ENCODE measurements around the gene CFD.
A peak's percentile ranks its signal among the peaks of the same experiment; 100 is the strongest.
"Not testable (repeated sequence)": the region's sequence is repeated elsewhere in the genome, so short reads cannot be mapped to it uniquely, and the experiment has no call there.

Gene CFD

DNA sequence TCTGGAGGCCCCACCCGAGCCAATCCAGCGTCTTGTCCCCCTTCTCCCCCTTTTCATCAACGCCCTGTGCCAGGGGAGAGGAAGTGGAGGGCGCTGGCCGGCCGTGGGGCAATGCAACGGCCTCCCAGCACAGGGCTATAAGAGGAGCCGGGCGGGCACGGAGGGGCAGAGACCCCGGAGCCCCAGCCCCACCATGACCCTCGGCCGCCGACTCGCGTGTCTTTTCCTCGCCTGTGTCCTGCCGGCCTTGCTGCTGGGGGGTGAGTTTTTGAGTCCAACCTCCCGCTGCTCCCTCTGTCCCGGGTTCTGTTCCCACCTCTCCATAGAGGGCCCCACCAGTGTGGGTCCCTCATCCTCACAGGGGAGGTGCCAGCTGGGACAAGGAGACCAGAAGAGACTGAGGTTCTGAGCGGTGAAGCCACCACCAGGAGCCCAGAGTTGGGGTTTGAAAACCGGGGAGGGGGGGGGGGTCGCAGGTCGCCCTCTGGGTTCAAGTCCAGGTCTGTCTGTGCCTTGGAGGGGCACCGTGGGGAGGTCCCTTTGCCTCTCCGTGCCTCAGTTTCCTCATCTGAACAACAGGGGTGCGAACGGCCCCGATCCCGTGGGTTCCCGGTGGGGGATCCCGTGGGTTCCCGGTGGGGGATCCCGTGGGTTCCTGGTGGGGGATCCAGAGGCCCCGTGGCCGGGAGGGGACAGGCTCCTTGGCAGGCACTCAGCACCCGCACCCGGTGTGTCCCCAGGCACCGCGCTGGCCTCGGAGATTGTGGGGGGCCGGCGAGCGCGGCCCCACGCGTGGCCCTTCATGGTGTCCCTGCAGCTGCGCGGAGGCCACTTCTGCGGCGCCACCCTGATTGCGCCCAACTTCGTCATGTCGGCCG is 7.1 kb upstream of the CFD start, which contains the start of gene ELANE:
Gene ELANE (plus strand): TSS at position 168 of the 878 bp plus-strand sequence. CDS start 26 bp downstream, at position 194.
- DNase-seq (ENCODE audit: low read depth in 2 of 2) = no peak

DNA sequence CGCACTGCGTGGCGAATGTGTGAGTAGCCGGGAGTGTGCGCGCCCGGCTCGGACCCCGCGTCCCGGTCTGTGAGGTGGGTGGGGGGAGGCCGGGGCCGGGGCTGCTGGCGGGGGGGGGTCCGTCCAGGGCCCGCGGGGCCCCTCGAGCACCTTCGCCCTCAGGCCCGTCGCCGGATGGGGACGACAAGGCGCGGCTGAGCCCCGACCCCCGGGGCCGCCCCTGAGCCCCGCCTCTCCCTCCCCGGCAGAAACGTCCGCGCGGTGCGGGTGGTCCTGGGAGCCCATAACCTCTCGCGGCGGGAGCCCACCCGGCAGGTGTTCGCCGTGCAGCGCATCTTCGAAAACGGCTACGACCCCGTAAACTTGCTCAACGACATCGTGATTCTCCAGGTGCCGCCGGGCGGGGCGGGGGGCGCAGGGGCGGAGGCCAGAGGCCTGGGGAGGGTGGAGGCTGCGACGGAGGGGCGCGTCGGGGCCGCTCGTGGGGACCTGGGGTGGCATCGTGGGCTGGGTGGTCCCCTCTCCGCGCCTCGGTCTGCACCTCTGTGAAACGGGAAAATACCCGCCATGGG is 6.4 kb upstream of the CFD start:
- no peak for DNase-seq (ENCODE audit: low read depth in 2 of 2)

DNA sequence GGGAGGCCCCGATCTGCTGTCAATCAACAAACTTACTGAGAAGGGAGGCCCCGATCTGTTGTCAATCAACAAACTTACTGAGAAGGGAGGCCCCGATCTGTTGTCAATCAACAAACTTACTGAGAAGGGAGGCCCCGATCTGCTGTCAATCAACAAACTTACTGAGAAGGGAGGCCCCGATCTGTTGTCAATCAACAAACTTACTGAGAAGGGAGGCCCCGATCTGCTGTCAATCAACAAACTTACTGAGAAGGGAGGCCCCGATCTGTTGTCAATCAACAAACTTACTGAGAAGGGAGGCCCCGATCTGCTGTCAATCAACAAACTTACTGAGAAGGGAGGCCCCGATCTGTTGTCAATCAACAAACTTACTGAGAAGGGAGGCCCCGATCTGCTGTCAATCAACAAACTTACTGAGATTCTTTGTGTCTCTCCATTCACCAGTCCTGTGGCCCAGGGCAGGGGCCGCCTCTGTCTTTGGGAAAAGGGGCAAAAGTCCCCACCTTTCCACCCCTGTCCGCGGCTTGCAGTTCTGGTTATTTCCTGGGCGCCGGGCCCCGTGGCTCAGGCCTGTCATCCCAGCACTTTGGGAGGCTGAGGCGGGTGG is 5.7 kb upstream of the CFD start:
- not testable (repeated sequence) for DNase-seq (ENCODE audit: low read depth in 2 of 2)

DNA sequence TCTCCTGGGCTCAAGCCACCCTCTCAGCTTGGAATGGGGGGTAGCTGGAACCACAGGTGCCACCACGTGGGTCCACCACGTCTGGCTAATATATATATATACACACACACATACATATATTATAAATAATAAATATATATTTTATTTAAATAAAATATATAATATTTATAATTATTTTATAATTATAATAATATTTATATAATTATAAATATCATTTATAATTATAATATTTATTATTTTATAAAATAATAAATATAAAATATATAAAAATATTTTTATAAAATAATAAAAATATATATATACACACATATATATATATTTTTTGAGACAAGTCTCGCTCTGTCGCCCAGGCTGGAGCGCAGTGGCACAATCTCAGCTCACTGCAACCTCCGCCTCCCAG is 4.9 kb upstream of the CFD start:
- no peak for DNase-seq (ENCODE audit: low read depth in 2 of 2)

DNA sequence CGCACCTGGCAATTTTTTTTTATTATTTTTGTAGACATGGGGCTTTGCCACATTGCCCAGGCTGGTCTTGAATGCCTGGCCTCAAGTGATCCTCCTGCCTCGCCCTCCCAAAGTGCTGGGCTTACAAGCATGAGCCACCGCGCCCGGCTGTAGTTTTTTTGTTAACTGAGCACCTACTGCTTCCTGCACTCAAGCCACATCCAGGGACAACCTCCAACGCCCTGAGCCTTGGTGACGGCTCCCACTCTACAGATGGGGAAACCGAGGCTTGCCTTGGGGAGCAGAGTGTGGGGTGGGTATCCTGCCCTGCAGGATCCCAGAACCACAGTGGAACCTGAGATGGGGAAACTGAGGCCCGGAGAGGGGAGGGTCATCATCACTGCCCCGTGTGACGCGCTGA is 4.3 kb upstream of the CFD start:
- no peak for DNase-seq (ENCODE audit: low read depth in 2 of 2)

DNA sequence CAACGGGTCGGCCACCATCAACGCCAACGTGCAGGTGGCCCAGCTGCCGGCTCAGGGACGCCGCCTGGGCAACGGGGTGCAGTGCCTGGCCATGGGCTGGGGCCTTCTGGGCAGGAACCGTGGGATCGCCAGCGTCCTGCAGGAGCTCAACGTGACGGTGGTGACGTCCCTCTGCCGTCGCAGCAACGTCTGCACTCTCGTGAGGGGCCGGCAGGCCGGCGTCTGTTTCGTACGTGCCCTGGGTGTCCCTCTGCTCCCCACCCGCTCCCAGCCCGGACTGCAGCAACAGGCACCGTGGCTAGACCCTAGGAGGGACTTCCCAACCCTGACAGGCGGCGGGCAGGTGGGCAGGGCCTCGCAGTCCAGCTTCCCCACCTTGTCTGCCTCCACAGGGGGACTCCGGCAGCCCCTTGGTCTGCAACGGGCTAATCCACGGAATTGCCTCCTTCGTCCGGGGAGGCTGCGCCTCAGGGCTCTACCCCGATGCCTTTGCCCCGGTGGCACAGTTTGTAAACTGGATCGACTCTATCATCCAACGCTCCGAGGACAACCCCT is 3.8 kb upstream of the CFD start:
- DNase-seq (ENCODE audit: low read depth in 2 of 2) = no peak

DNA sequence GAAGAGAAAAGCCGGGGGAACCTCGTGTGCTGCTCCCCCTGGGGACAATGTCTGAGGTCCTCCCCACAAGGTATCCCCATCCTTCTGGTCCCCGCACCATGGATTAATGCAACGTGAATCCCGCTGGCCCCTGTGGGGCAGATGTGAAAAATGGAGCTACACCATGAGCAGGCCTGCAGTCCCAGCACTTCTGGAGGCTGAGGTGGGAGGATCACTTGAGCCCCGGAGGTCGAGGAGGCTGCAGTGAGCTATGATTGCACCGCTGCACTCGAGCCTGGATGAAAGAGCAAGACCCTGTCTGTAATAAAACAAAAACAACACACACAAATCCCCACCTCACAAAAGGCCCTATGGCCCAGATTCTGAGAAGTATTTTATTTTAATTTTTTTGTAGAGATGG is 1.2 kb upstream of the CFD start:
- DNase-seq (ENCODE audit: low read depth in 2 of 2) = no peak

DNA sequence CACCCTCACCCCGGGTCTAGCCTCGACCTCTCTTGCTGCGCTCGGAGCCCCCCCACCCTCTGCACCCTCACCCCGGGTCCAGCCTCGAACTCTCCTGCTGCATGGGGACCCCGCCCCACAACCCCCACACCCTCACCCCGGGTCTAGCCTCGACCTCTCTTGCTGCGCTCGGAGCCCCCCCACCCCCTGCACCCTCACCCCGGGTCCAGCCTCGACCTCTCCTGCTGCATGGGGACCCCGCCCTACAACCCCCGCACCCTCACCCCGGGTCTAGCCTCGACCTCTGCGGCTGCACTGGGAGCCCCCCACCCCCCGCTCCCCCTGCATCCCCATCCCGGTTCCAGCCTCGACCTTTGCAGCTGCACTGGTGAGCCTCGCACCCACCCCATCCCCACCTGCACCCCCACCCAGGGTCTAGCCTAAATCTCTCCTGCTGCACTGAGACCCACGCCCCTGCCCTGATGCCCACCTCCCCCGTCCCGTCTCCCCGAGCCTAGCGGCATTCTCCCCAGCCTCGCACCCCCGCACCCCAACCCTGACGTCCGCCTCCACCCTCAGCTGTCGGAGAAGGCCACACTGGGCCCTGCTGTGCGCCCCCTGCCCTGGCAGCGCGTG is 1.8 kb downstream of the CFD start:
- no peak for DNase-seq (ENCODE audit: low read depth in 2 of 2)

DNA sequence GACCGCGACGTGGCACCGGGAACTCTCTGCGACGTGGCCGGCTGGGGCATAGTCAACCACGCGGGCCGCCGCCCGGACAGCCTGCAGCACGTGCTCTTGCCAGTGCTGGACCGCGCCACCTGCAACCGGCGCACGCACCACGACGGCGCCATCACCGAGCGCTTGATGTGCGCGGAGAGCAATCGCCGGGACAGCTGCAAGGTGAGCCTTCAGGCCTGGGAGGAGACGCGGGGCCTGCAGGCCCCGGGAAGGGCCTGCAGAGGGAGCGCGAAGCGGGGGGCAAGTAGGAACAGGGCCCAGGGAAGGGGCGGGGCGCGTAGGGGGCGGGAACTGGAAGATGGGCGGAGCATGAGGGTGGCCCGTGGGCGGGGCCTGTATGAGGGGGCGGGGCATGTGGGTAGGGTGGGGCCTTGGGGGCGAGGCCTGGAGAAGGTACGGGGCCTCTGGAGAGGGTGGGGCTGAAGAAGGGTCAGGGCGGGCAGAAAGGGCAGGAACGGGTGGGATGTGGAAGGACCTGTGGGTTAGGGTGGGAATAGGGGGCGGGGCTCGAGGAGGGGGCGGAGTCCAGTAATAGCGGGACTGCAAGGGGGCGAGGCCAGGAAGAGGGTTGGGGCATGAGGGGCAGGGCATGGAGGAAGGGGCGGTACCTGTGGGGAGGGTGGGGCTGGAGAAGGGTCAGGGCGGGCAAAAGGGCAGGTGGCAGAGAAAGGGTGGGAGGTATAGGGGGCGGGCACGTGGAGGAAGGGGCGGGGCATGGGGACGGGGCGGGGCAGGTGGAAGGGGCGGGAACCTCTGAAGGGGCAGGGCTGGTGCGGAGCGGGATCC is 2.5 kb downstream of the CFD start:
- no peak for DNase-seq (ENCODE audit: low read depth in 2 of 2)

DNA sequence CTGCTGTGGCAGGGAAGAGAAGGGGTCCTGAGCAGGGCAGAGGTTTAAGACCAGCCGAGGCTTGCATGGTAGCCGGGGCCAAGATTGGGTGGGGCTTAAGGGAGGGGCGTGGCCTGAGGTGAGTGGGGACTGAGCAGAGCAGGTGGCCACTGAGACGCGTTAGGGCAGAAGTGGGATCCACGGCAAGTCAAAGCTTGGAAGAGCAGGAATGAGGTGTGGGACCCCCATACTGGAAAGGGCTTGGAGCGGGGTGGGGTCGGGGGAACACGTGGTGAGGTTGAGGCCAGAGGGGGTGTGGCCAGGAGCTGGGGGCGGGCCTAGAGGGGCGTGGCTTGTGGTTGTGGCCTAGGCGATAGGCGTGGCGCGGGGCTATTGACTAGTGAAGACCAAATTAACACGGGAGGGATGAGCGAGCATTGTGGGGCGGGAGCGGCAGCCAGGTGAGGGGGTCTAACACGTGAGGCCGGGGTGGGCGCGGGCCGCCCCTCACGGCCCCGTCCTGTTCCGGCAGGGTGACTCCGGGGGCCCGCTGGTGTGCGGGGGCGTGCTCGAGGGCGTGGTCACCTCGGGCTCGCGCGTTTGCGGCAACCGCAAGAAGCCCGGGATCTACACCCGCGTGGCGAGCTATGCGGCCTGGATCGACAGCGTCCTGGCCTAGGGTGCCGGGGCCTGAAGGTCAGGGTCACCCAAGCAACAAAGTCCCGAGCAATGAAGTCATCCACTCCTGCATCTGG is 3.3 kb downstream of the CFD start:
- DNase-seq (ENCODE audit: low read depth in 2 of 2) = no peak

DNA sequence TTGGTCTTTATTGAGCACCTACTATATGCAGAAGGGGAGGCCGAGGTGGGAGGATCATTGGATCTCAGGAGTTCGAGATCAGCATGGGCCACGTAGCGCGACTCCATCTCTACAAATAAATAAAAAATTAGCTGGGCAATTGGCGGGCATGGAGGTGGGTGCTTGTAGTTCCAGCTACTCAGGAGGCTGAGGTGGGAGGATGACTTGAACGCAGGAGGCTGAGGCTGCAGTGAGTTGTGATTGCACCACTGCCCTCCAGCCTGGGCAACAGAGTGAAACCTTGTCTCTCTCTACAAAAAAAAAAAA is 3.8 kb downstream of the CFD start:
- DNase-seq (ENCODE audit: low read depth in 2 of 2) = no peak

DNA sequence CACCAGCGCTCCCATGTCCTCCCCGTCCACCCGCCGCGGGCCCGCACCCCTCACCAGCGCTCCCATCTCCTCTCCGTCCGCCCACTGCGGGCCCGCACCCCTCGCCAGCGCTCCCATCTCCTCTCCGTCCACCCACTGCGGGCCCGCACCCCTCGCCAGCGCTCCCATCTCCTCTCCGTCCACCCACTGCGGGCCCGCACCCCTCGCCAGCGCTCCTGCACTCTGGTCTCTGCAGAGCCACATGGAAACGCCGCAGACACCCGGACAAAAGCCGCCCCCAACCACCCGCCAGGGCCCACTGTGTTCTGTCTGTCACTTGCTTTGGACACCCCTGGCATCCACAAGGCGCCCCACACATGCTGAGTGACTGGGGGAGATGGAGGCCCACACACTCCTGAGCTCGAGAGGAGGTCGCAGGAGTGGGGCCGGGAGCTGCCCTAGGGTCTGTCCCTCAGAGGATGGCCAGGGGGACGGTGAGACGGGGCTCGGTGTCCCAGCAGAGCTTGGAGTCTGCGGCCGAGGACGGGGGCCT is 7.4 kb downstream of the CFD start:
- DNase-seq (ENCODE audit: low read depth in 2 of 2) = no peak

DNA sequence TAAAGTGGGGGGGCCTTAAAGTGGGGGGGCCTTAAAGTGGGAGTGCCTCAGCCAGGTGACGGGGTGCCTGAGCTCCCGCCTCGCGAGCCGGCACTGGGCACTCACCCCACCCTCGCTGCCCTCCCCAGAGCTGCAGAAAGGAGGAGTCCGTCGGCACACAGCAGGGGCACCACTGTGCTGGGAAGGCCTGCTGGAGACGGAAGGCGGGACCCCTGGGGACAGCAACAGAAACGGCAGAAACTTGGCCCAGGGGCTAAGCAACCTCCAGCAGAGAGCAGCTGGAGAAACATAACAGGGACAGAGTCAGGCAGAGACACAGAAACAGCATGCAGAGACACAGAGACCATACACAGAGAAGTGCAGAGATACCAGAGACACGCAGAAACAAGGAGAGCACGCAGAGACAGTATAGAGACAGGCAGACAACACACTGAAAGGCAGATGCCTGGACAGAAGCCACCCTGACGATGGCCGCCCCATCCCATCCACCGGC is 7.9 kb downstream of the CFD start:
- DNase-seq (ENCODE audit: low read depth in 2 of 2) = no peak

DNA sequence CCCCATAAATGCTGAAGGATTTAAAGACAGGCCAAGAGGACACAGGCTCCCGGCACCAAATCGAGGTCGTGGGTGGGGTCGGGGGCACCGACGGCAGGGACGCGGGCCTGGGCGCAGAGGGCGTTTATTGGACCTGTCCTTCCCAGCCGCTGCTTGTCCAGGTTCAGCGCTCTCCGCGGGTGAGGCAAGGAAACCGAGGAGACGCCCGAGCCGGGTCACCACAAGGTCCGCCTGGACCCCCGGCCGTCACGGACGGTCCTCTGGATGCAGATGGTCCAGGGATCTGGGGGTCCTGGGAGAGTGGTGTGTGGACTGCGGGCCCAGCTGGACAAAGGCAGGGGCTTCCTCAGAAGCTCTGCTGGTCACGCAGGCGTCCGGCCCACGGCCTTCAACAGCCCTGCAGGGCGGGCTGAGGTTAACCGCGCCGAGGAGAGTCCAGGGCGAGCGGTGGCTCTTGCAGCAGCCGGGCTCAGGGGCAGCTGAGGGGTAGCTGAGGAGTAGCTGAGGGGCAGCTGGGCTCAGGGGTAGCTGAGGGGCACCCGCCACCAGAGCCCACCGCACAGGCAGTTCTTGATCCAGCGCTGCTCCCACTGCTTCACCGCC is 8.5 kb downstream of the CFD start:
- DNase-seq (ENCODE audit: low read depth in 2 of 2) = no peak

DNA sequence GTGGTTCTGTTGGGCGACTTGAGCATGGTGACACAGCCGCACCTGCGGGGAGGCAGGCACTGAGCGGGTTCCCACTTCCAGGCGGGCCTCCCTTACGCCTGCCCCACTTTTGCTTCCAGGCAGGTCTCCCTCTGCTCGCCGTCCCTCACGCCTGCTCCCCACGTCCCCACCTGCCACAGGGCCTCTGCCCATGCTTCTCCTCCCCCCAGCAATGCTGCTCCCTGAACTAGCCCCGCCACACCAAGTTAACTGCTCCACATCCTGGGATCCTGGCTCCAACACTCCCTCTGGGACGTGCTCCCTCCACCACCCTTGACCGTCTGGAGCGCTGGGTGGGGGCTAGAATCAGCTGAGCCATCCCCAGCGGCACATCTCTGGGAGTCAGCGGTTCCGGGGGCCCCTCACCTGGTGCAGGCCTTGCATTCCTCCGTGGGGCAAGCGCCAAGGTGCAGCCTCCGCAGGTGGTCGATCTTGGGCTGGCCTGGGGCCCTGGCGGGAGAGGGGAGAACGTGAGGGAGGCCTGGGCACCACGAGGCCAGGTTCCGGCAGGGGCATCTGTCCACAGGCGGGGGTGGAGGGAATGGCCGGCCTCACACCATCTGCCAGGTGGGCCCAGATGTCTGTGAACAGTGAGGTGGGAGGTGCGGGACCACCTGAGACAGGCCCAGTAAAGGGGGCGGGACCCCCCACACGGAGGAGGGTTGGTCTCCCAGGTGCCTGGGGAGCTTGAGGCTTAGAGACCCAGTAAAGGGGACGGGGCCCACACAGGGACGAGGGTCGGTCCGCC is 9.2 kb downstream of the CFD start:
- DNase-seq (ENCODE audit: low read depth in 2 of 2) = no peak

DNA sequence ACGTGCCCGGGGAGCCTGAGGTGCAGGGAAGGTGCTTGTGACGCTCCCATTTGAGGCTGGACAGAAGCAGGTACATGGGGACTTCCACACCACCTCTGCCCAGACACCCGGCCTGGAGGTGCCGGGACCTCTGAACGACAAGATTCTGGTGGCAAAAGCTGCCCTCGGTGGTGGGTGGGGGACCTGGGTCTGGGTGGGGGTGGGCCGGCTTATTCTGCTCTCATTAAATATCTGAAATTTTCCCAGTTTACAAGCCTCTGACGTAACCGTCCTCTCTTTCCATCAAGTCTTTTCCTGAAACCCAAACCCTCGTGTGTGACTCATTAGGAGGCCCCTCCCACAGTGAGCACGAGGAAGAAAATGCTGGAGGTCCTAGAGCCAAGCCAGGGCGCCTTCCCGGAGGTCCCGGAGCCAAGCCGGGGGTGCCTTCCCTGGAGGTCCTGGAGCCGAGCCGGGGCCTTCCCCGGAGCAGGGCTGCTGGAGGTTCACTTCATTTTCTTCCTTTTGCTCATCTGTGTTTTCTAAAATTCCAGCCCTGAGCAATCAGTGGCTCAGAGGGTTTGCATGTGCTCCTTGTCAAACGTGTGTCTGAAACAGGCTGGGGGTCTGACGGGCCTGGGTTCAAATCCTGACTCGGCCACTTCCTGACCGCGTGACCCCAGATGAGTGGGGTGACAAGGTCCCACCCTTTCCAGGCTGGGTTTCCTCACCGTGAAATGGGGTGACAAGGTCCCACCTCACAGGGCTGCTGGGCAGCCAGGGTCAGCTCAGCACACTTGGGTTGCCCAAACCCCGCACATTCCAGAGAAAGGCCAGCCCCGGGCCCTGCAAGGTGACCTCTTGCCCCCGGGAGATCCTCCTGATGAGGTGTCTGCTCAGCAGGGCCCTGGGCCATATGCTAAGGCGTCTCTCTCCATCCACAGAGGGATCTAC is 10.0 kb downstream of the CFD start:
- DNase-seq (ENCODE audit: low read depth in 2 of 2) = peak; percentile 87 to 90

DNA sequence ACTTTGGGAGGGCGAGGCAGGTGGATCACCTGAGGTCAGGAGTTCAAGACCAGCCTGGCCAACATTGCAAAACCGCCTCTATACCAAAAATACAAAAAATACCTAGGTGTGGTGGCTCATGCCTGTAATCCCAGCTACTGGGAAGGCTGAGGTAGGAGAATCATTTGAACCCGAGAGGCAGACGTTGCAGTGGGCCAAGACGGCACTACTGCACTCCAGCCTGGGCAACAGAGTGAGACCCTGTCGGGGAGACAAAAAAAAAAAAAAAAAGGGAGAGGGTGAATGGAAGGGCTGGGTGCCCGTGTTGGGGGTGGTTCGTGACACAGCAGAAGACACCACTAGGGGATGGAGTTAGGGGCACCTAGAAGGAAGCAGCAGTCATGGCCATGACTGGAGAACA is 10.8 kb downstream of the CFD start:
- DNase-seq (ENCODE audit: low read depth in 2 of 2) = no peak

DNA sequence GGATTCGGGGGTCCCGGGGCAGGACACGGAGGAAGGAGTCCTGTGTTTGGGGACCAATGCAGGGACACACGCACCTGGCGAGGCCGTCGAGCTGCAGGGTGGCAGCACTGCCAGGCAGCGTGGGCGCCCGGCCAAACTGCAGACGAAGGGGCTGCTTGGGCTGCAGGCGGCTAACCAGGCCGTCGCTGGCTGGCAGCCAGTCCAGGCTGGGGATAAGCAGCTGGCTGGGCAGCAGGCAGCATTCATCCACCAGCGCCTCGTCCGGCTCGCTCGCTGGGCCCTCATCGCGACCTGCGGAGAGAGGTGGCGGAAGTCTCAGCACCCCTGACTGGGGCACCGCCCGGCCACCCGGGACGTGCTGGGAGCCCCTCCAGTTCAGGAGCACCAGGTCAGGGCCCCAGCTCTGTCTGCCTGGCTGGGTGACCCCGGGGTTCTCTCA is 11.5 kb downstream of the CFD start:
- no peak for DNase-seq (ENCODE audit: low read depth in 2 of 2)
